ENCODE data around the gene ELAVL1. TPM values are rescaled to one million over a fixed set of nuclear protein-coding genes. Genes with fewer than 3 reads are reported as not detected.

Gene ELAVL1
- total and polyA plus RNA-seq, 2 of the 13 experiments (the other 11 are each of a cell fraction or from before 2014, with no cell fraction given) = 27.9 to 38.4 TPM

DNA sequence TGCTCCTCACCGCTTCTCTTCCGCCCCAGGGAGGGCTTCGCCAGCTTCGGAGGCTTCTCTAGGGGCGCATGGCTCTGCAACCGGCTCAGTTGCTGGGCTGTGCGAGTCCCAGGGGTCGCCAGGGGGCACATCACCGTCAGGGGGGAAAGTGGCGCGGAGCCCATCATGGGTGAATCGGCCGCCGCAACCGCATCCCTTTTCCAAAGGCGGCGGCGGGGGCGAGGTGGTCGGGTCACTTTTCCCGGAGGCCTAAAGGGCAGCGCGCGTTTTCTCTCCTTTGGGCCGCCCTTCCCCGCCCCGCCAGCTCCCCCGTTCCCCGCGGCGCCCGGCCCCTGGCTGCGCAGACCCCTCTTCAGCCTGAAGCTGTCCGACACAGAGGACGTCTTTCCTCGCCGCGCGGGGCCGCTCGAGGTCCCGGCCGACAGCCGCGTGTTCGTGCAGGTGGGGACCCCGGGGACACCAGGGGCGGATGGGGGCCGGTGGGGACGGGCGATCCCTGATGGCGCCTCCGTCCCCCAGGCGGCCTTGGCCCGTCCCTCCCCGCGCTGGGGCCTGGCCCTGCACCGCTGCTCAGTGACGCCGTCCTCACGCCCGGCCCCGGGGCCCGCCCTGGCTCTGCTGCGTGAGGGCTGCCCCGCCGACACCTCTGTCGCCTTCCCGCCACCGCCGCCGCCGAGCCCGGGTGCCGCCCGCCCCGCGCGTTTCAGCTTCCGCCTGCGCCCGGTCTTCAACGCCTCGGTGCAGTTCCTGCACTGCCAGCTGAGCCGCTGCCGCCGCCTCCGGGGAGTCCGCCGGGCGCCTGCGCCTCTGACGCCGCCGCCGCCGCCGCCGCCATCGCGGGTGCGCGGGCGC lies 89.1 kb downstream of the ELAVL1 start (continued):
- TF ChIP-seq, protein P1, sequence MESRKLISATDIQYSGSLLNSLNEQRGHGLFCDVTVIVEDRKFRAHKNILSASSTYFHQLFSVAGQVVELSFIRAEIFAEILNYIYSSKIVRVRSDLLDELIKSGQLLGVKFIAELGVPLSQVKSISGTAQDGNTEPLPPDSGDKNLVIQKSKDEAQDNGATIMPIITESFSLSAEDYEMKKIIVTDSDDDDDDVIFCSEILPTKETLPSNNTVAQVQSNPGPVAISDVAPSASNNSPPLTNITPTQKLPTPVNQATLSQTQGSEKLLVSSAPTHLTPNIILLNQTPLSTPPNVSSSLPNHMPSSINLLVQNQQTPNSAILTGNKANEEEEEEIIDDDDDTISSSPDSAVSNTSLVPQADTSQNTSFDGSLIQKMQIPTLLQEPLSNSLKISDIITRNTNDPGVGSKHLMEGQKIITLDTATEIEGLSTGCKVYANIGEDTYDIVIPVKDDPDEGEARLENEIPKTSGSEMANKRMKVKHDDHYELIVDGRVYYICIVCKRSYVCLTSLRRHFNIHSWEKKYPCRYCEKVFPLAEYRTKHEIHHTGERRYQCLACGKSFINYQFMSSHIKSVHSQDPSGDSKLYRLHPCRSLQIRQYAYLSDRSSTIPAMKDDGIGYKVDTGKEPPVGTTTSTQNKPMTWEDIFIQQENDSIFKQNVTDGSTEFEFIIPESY (CRISPR knock-in tag; IDR thresholded peaks at IDR 0.05) = no peak
- TF ChIP-seq, protein P2, sequence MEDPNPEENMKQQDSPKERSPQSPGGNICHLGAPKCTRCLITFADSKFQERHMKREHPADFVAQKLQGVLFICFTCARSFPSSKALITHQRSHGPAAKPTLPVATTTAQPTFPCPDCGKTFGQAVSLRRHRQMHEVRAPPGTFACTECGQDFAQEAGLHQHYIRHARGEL (CRISPR knock-in tag; IDR thresholded peaks at IDR 0.05) = no peak
- TF ChIP-seq ZNF616 (CRISPR knock-in tag; IDR thresholded peaks at IDR 0.05; ENCODE audit: low read depth) = no peak
- TF ChIP-seq NBN (conservative IDR thresholded peaks at IDR 0.05) = no peak
- TF ChIP-seq ZNF326 (CRISPR knock-in tag; IDR thresholded peaks at IDR 0.05; ENCODE audit: borderline replicate concordance) = no peak
- TF ChIP-seq ZFYVE20 (CRISPR knock-in tag; IDR thresholded peaks at IDR 0.05; ENCODE audit: borderline replicate concordance, low read depth) = no peak
- TF ChIP-seq, protein P3, sequence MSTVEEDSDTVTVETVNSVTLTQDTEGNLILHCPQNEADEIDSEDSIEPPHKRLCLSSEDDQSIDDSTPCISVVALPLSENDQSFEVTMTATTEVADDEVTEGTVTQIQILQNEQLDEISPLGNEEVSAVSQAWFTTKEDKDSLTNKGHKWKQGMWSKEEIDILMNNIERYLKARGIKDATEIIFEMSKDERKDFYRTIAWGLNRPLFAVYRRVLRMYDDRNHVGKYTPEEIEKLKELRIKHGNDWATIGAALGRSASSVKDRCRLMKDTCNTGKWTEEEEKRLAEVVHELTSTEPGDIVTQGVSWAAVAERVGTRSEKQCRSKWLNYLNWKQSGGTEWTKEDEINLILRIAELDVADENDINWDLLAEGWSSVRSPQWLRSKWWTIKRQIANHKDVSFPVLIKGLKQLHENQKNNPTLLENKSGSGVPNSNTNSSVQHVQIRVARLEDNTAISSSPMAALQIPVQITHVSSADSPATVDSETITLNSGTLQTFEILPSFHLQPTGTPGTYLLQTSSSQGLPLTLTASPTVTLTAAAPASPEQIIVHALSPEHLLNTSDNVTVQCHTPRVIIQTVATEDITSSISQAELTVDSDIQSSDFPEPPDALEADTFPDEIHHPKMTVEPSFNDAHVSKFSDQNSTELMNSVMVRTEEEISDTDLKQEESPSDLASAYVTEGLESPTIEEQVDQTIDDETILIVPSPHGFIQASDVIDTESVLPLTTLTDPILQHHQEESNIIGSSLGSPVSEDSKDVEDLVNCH (CRISPR knock-in tag; IDR thresholded peaks at IDR 0.05) = no peak
- TF ChIP-seq ZNF777 (CRISPR knock-in tag; IDR thresholded peaks at IDR 0.05) = peak; percentile 61
- TF ChIP-seq, protein P4, sequence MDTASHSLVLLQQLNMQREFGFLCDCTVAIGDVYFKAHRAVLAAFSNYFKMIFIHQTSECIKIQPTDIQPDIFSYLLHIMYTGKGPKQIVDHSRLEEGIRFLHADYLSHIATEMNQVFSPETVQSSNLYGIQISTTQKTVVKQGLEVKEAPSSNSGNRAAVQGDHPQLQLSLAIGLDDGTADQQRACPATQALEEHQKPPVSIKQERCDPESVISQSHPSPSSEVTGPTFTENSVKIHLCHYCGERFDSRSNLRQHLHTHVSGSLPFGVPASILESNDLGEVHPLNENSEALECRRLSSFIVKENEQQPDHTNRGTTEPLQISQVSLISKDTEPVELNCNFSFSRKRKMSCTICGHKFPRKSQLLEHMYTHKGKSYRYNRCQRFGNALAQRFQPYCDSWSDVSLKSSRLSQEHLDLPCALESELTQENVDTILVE (CRISPR knock-in tag; IDR thresholded peaks at IDR 0.05) = no peak
- 0 out of 2 replicates have a peak, but pooled peaks have one; percentile 43 for TF ChIP-seq MTF2 (CRISPR knock-in tag; IDR thresholded peaks at IDR 0.05; ENCODE audit: borderline replicate concordance)
- no peak for TF ChIP-seq XRCC5 (optimal IDR thresholded peaks at IDR 0.05; ENCODE audit: low read length)
- TF ChIP-seq ZNF367 (CRISPR knock-in tag; IDR thresholded peaks at IDR 0.05; ENCODE audit: borderline replicate concordance) = no peak
- TF ChIP-seq, protein P5, sequence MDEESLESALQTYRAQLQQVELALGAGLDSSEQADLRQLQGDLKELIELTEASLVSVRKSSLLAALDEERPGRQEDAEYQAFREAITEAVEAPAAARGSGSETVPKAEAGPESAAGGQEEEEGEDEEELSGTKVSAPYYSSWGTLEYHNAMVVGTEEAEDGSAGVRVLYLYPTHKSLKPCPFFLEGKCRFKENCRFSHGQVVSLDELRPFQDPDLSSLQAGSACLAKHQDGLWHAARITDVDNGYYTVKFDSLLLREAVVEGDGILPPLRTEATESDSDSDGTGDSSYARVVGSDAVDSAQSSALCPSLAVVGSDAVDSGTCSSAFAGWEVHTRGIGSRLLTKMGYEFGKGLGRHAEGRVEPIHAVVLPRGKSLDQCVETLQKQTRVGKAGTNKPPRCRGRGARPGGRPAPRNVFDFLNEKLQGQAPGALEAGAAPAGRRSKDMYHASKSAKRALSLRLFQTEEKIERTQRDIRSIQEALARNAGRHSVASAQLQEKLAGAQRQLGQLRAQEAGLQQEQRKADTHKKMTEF (CRISPR knock-in tag; IDR thresholded peaks at IDR 0.05) = no peak; the same call in 1 of the 2 replicates
- TF ChIP-seq SMAD3 (CRISPR knock-in tag; IDR thresholded peaks at IDR 0.05) = no peak
- 0 out of 2 replicates have a peak, but pooled peaks have one; percentile 13 for TF ChIP-seq ISL2 (CRISPR knock-in tag; IDR thresholded peaks at IDR 0.05)
- TF ChIP-seq ATM (IDR thresholded peaks at IDR 0.05; ENCODE audit: borderline replicate concordance) = no peak
- TF ChIP-seq CEBPG (CRISPR knock-in tag; IDR thresholded peaks at IDR 0.05) = no peak
- TF ChIP-seq ZNF781 (CRISPR knock-in tag; IDR thresholded peaks at IDR 0.05; ENCODE audit: borderline replicate concordance, not compliant biosample characterization) = no peak
- TF ChIP-seq, protein P6, sequence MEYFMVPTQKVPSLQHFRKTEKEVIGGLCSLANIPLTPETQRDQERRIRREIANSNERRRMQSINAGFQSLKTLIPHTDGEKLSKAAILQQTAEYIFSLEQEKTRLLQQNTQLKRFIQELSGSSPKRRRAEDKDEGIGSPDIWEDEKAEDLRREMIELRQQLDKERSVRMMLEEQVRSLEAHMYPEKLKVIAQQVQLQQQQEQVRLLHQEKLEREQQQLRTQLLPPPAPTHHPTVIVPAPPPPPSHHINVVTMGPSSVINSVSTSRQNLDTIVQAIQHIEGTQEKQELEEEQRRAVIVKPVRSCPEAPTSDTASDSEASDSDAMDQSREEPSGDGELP (IDR thresholded peaks at IDR 0.05; ENCODE audit: borderline replicate concordance, low read depth) = peak; percentile 62; the same call in 1 of the 2 replicates
- TF ChIP-seq ZNF550 (CRISPR knock-in tag; IDR thresholded peaks at IDR 0.05; ENCODE audit: borderline replicate concordance) = no peak
- TF ChIP-seq ZNF292 (CRISPR knock-in tag; IDR thresholded peaks at IDR 0.05; ENCODE audit: borderline replicate concordance, low read depth) = no peak
